Smooth muscle cell (in vitro differentiated cells): Measurements from ENCODE around the gene PRDM15. TPM values are rescaled to one million over a fixed set of nuclear protein-coding genes. Genes with fewer than 3 reads are reported as not detected.

ENCODE experiments used
- DNase-seq: peaks from one replicate; lab custom pipeline; 2025; ENCODE audit not compliant: unreplicated experiment; lab: John Stamatoyannopoulos, UW
- H2AFZ ChIP-seq: fragments of 200-600 bp; sonication (generic); 2 replicates; pipeline ENCODE4 v1.6.0; 2016; ENCODE audit warnings: antibody characterized with exemption, low read depth, mild to moderate bottlenecking
- H3F3A ChIP-seq: fragments of 200-600 bp; sonication (generic); 2 replicates; pipeline ENCODE4 v1.6.0; 2017; ENCODE audit warnings: antibody characterized with exemption, low read depth
- H3K27ac ChIP-seq: fragments of 200-600 bp; sonication (generic); 2 replicates; pipeline ENCODE4 v1.5.1; 2016; ENCODE audit warnings: low read depth, mild to moderate bottlenecking
- H3K27me3 ChIP-seq: fragments of 200-600 bp; sonication (generic); 2 replicates; pipeline ENCODE4 v1.6.1; 2016; ENCODE audit warnings: low read depth, mild to moderate bottlenecking
- H3K36me3 ChIP-seq: fragments of 200-600 bp; sonication (generic); 2 replicates; pipeline ENCODE4 v1.5.1; 2016; ENCODE audit warnings: low read depth
- H3K4me1 ChIP-seq: fragments of 200-600 bp; sonication (generic); 2 replicates; pipeline ENCODE4 v1.5.1; 2016; ENCODE audit warnings: low read depth
- H3K4me2 ChIP-seq: fragments of 200-600 bp; sonication (generic); 2 replicates; pipeline ENCODE4 v1.6.0; 2016; ENCODE audit warnings: mild to moderate bottlenecking
- H3K4me3 ChIP-seq: fragments of 200-600 bp; sonication (generic); 2 replicates; pipeline ENCODE4 v1.5.1; 2016; ENCODE audit warnings: mild to moderate bottlenecking
- H3K79me2 ChIP-seq: fragments of 200-600 bp; sonication (generic); 2 replicates; pipeline ENCODE4 v1.6.0; 2016; ENCODE audit warnings: low read depth, mild to moderate bottlenecking
- H3K9ac ChIP-seq: fragments of 200-600 bp; sonication (generic); 2 replicates; pipeline ENCODE4 v1.6.0; 2016; ENCODE audit warnings: low read depth
- H3K9me3 ChIP-seq: fragments of 200-600 bp; sonication (generic); replicated peaks from 2 replicates; pipeline ENCODE4 v1.5.1; 2016; ENCODE audit warnings: low read depth
- H4K20me1 ChIP-seq: fragments of 200-600 bp; sonication (generic); 2 replicates; pipeline ENCODE4 v1.6.0; 2016; ENCODE audit warnings: low read depth
- CTCF ChIP-seq: fragments of 200-600 bp; sonication (generic); IDR thresholded peaks from 2 replicates; pipeline ENCODE4 v1.5.1; 2017; ENCODE audit warnings: borderline replicate concordance, mild to moderate bottlenecking, antibody characterized with exemption; ENCODE audit not compliant: insufficient read depth, poor library complexity, severe bottlenecking
- WGBS: methylation state at CpG from one replicate; pipeline ENCODE4 v1.1.7; 2016; ENCODE audit warnings: low lambda C conversion rate; 5-methylcytosine and 5-hydroxymethylcytosine counted together
- polyA plus RNA-seq: library from polyadenylated mRNA; unstranded; fragments of >200 nt; fragmentation: Nextera tagmentation; extraction: Ambion mirVana; gene quantifications from 2 replicates; pipeline ENCODE4 v1.2.1, GENCODE V29; 2016
- total RNA-seq: library from RNA; depleted of rRNA; stranded (reverse); fragments of >200 nt; gene quantifications from 2 replicates; pipeline ENCODE4 v1.2.3, GENCODE V29; 2014

Gene PRDM15
- total and polyA plus RNA-seq, 2 experiments from 2014 or later, result 2.0 to 6.8 TPM

GRCh38 chr21:41919666-41920398, 40.7 kb upstream of the PRDM15 start:
- H3K4me2 ChIP-seq, result no peak overlapping the region
- H2AFZ ChIP-seq, result no peak overlapping the region
- no peaks in the 10 kb centered on the region for H3K79me2 ChIP-seq
- no peaks in the 10 kb centered on the region for H3F3A ChIP-seq
- no peaks in the 10 kb centered on the region for H3K4me1 ChIP-seq
- 92% methylated on average over 13 of the region's 15 CpGs for WGBS
- H4K20me1 ChIP-seq, result no peaks in the 10 kb centered on the region
- H3K9ac ChIP-seq, result no peak overlapping the region
- H3K9me3 ChIP-seq, result no peaks in the 10 kb centered on the region
- H3K36me3 ChIP-seq, result no peaks in the 10 kb centered on the region
- DNase-seq, result no peak
- H3K27me3 ChIP-seq, result no peaks in the 10 kb centered on the region
- no peak overlapping the region for H3K27ac ChIP-seq
- H3K4me3 ChIP-seq, result no peak overlapping the region
- no peak for TF ChIP-seq CTCF

GRCh38 chr21:41918561-41919358, 39.6 kb upstream of the PRDM15 start:
- no peaks in the 10 kb centered on the region for H3K9me3 ChIP-seq
- no peaks in the 10 kb centered on the region for H4K20me1 ChIP-seq
- no peaks in the 10 kb centered on the region for H3K27me3 ChIP-seq
- 96% methylated on average over 15 of the region's 15 CpGs for WGBS
- no peaks in the 10 kb centered on the region for H3K36me3 ChIP-seq
- TF ChIP-seq CTCF, result no peak
- no peaks in the 10 kb centered on the region for H3K4me1 ChIP-seq
- H3K27ac ChIP-seq, result no peak overlapping the region
- no peak overlapping the region for H3K4me3 ChIP-seq
- no peaks in the 10 kb centered on the region for H3K79me2 ChIP-seq
- no peak overlapping the region for H3K9ac ChIP-seq
- H3F3A ChIP-seq, result no peaks in the 10 kb centered on the region
- no peak overlapping the region for H2AFZ ChIP-seq
- no peak overlapping the region for H3K4me2 ChIP-seq
- DNase-seq, result no peak

GRCh38 chr21:41917531-41917930, 38.4 kb upstream of the PRDM15 start:
- no peaks in the 10 kb centered on the region for H3K79me2 ChIP-seq
- DNase-seq, result no peak
- H3F3A ChIP-seq, result no peaks in the 10 kb centered on the region
- TF ChIP-seq CTCF, result no peak
- no peak overlapping the region for H3K4me3 ChIP-seq
- H3K27ac ChIP-seq, result no peak overlapping the region
- no peak overlapping the region for H3K9ac ChIP-seq
- H3K4me2 ChIP-seq, result no peak overlapping the region
- H3K4me1 ChIP-seq, result no peaks in the 10 kb centered on the region
- H4K20me1 ChIP-seq, result no peaks in the 10 kb centered on the region
- H3K27me3 ChIP-seq, result no peaks in the 10 kb centered on the region
- H3K36me3 ChIP-seq, result no peaks in the 10 kb centered on the region
- H2AFZ ChIP-seq, result no peak overlapping the region
- no peaks in the 10 kb centered on the region for H3K9me3 ChIP-seq
- 91% methylated on average over 4 of the region's 4 CpGs for WGBS
